ENCODE data around the gene TSC2.
"Not testable (repeated sequence)": the region's sequence is repeated elsewhere in the genome, so short reads cannot be mapped to it uniquely, and the experiment has no call there.

The TSC2 gene

GRCh38 chr16:2009791-2010510 is 37.8 kb upstream of the TSC2 start, which contains the start of gene ZNF598:
ZNF598 (minus strand) TSS chr16:2009821.
- peak within 1 kb of the TSS; percentile 67 for H3K4me3 ChIP-seq (ENCODE audit: low read depth, low read length)
- in situ Hi-C loops (cut with HindIII; ENCODE audit: low sequenced_read_pairs) = no loop called here
- peak; percentile 33 for DNase-seq (ENCODE audit: low read depth)
- TF ChIP-seq CTCF (IDR thresholded peaks at IDR 0.05; ENCODE audit: low read depth, low read length, missing control alignments) = no peak

GRCh38 chr16:2011726-2012125 is 36.1 kb upstream of the TSC2 start:
- H3K4me3 ChIP-seq (ENCODE audit: low read depth, low read length); in situ Hi-C loops (cut with HindIII; ENCODE audit: low sequenced_read_pairs); DNase-seq (ENCODE audit: low read depth): not testable (repeated sequence)

DNA sequence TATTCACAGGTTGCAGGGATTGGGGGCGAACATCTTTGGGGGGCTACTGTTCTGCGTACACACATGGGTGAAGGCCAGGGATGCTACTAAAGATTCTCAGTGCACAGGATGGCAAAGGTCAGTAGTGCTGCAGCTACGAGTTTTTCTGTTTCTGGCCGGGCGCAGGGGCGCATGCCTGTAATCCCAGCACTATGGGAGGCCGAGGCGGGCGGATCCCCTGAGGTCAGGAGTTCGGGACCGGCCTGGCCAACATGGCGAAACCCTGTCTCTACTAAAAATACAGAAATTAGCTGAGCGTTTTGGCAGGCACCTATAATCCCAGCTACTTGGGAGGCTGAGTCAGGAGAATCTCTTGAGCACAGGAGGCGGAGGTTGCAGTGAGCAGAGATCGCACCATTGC is 34.3 kb upstream of the TSC2 start:
- no peak for DNase-seq (ENCODE audit: low read depth)
- in situ Hi-C loops (cut with HindIII; ENCODE audit: low sequenced_read_pairs) = no loop called here

DNA sequence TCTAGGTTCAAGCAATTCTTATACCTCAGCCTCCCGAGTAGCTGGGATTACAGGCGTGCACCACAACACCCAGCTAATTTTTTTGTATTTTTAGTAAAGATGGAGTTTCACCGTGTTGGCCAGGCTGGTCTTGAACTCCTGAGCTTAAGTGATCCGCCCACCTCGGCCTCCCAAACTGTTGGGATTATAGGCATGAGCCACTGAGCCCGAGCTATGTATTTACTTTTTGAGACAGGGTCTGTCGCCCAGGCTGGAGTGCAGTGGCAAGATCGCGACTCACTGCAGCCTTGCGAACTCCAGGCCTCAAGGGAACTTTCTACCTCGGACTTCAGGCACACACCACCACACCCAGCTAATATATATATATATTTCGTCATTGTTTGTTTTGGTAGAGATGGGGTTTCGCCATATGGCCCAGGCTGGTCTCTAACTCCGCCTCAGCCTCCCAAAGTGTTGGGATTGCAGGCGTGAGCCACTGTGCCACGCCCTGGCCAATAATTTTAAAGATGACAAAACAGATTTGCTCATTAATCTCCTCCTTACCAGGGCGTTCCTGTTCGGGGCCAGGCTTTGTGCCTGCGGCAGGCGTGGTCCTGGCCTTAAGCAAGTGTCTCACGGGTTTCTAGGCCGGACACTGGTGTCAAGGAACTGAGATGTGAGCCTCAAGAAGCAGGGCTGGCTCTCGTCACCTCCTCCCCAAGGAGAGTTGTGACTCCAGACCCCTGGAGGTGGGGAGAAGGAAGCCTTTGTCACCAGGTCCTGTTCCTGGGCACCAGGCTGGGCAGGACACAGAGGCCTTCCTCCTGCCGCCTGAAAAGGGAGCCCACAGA is 32.5 kb upstream of the TSC2 start:
- in situ Hi-C loops (cut with HindIII; ENCODE audit: low sequenced_read_pairs) = no loop called here
- no peak for TF ChIP-seq CTCF (IDR thresholded peaks at IDR 0.05; ENCODE audit: low read depth, low read length, missing control alignments)
- no peak overlapping the region for H3K4me3 ChIP-seq (ENCODE audit: low read depth, low read length)
- DNase-seq (ENCODE audit: low read depth) = no peak

More for the DNA sequence above, 34.3 kb upstream of the TSC2 start:
- no peak overlapping the region for H3K4me3 ChIP-seq (ENCODE audit: low read depth, low read length)
- TF ChIP-seq CTCF (IDR thresholded peaks at IDR 0.05; ENCODE audit: low read depth, low read length, missing control alignments) = no peak

- no peak for DNase-seq (ENCODE audit: low read depth)
- in situ Hi-C loops (cut with HindIII; ENCODE audit: low sequenced_read_pairs) = no loop called here
- TF ChIP-seq CTCF (IDR thresholded peaks at IDR 0.05; ENCODE audit: low read depth, low read length, missing control alignments) = no peak
- no peak overlapping the region for H3K4me3 ChIP-seq (ENCODE audit: low read depth, low read length)
These were observed 31.9 kb upstream of the TSC2 start for GRCh38 chr16:2015947-2016208.

- no peak for DNase-seq (ENCODE audit: low read depth)
- peak; percentile 58 for TF ChIP-seq CTCF (IDR thresholded peaks at IDR 0.05; ENCODE audit: low read depth, low read length, missing control alignments)
- in situ Hi-C loops (cut with HindIII; ENCODE audit: low sequenced_read_pairs) = no loop called here
- H3K4me3 ChIP-seq (ENCODE audit: low read depth, low read length) = no peak overlapping the region
These were observed 31.3 kb upstream of the TSC2 start for GRCh38 chr16:2016407-2016922.

DNA sequence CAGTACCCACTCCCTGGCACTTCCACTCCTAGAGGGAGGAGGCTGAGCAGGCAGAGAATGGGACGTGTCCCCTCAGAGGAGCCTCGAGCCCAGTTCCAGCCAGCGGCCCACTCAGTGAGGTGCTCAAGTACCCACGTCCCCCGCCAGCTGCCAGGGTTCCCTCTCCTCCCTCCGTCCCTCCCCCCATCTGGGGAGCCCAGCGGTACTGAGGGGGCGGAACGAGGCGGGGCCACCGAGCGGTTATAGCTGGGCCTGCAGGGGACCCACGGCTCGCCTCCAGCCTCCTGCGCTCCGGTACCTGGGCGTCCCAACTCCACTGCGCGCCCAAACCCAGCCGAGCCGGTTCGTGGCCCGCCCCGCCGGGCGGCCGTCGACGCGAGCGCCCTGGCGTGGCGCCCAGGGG is 28.3 kb upstream of the TSC2 start, which contains the start of gene NPW:
Gene NPW (plus strand): TSS at position 268 of the 403 bp plus-strand sequence.
- no peak for DNase-seq (ENCODE audit: low read depth)

More for the DNA sequence above, 28.3 kb upstream of the TSC2 start, which contains the start of gene NPW:
- in situ Hi-C loops (cut with HindIII; ENCODE audit: low sequenced_read_pairs) = no loop called here
- TF ChIP-seq CTCF (IDR thresholded peaks at IDR 0.05; ENCODE audit: low read depth, low read length, missing control alignments) = no peak
- H3K4me3 ChIP-seq (ENCODE audit: low read depth, low read length) = peak within 1 kb of the TSS; percentile 26
